ENCODE measurements around the gene ERBB4.

DNA sequence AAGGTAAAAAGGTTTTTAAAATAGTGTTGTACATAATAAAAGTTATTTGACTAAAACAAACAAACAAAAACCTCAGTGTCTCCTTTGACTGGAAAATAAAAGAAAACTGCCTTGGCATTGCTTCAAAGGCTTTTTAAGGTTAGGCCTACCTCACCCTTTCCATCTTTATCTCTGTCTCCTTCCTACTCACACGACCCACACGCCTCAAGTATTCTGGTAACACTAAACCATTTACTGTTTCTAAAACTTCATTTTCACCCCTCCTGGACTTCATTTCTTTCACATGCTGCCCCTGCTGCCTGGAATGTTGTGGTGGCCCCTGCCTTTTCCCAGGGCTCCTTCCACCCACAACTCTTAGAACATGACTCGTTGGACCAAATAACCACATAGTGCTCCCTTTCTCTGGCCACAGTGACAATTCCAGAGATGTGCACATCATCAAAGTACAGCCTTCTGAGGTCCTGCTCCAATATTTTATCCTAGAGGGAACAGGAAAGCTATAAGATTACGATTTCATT, 54.0 kb downstream of the ERBB4 start:
- TF ChIP-seq POLR2A (IDR thresholded peaks at IDR 0.05), result no peak
- TF ChIP-seq, protein P1, sequence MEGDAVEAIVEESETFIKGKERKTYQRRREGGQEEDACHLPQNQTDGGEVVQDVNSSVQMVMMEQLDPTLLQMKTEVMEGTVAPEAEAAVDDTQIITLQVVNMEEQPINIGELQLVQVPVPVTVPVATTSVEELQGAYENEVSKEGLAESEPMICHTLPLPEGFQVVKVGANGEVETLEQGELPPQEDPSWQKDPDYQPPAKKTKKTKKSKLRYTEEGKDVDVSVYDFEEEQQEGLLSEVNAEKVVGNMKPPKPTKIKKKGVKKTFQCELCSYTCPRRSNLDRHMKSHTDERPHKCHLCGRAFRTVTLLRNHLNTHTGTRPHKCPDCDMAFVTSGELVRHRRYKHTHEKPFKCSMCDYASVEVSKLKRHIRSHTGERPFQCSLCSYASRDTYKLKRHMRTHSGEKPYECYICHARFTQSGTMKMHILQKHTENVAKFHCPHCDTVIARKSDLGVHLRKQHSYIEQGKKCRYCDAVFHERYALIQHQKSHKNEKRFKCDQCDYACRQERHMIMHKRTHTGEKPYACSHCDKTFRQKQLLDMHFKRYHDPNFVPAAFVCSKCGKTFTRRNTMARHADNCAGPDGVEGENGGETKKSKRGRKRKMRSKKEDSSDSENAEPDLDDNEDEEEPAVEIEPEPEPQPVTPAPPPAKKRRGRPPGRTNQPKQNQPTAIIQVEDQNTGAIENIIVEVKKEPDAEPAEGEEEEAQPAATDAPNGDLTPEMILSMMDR (IDR thresholded peaks at IDR 0.05), result no peak

Measured in breast epithelium (tissue), 3 donors.